Large intestine (tissue), 3 donors: ENCODE measurements around the gene AKIRIN2. TPM values are rescaled to one million over a fixed set of nuclear protein-coding genes. Genes with fewer than 3 reads are reported as not detected.
"Not testable (repeated sequence)": the region's sequence is repeated elsewhere in the genome, so short reads cannot be mapped to it uniquely, and the experiment has no call there.

Experiments
- DNase-seq, 2 donors: peaks; one replicate each; pipeline versions ENCODE4 v3.0.0 to v3.0.0-alpha.2; 2013
- H3K27ac ChIP-seq: one replicate; pipeline ENCODE4 v1.5.1; 2013; ENCODE audit warnings: low read length
- H3K27me3 ChIP-seq: 2 replicates; pipeline ENCODE4 v1.6.1; 2013; ENCODE audit warnings: low read length; ENCODE audit not compliant: control insufficient read depth, insufficient read depth
- H3K36me3 ChIP-seq: 2 replicates; pipeline ENCODE4 v1.6.1; 2013; ENCODE audit warnings: low read length; ENCODE audit not compliant: control insufficient read depth, insufficient read depth
- H3K4me1 ChIP-seq: one replicate; pipeline ENCODE4 v1.6.1; 2013; ENCODE audit warnings: low read length; ENCODE audit not compliant: control insufficient read depth, insufficient read depth
- H3K4me3 ChIP-seq: one replicate; pipeline ENCODE4 v1.5.1; 2013; ENCODE audit warnings: low read length
- H3K9me3 ChIP-seq: one replicate; pipeline ENCODE4 v1.6.1; 2013; ENCODE audit warnings: mild to moderate bottlenecking, low read depth, low read length, moderate library complexity; ENCODE audit not compliant: control insufficient read depth
- WGBS: methylation state at CpG from one replicate; pipeline ENCODE4 v1.1.5; 2013; ENCODE audit warnings: low lambda C conversion rate; ENCODE audit not compliant: insufficient coverage; 5-methylcytosine and 5-hydroxymethylcytosine counted together
- polyA plus RNA-seq: library from polyadenylated mRNA; unstranded; fragments of 120-200 nt; gene quantifications from one replicate; pipeline ENCODE4 v1.2.1, GENCODE V29; 2013

AKIRIN2 gene
- polyA plus RNA-seq, 1 donor, result 60.6 TPM

DNA sequence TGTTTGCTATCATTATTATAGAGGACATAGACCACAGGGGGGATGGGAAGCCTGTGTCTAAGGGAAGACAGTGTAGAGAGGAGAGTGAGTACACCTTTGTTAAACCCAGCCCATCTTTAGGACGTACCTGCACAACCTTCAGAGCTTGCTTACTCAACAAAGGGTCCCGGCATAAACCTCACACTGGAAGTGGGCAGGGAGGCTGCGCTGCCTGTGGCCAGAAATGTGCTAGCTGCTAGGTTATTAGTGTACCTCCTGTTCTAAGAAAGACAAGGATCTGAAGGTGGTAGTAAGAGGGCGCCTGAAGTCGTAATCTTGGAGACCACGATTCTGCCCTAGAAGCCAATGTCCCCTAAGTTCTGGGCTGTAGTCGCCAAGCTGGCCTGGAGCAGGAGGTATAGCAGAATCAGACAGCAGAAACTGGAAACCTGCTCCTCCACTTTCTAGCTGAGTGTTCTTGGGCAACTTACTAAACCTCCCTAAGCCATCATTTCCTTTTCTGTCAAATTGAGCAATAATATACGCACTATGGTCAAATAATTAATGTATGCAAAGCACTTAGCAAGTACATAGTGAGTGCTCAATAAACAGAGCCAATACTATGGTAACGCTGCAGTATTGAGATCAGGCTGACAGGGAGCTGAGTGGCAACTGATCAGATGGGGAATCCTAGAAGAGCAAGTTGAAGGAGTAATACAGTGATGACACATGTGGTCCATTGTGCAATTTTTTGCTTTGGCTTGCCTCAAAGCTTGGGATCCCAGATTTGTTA is 16.8 kb upstream of the AKIRIN2 start:
- no peaks in the 10 kb centered on the region for H3K27me3 ChIP-seq
- H3K4me1 ChIP-seq, result no peaks in the 10 kb centered on the region
- H3K4me3 ChIP-seq, result no peak overlapping the region
- H3K36me3 ChIP-seq, result no peaks in the 10 kb centered on the region
- WGBS, result no CpG with 5 or more reads among the region's 9 CpGs
- no peak for DNase-seq
- no peaks in the 10 kb centered on the region for H3K9me3 ChIP-seq
- H3K27ac ChIP-seq, result no peak overlapping the region

DNA sequence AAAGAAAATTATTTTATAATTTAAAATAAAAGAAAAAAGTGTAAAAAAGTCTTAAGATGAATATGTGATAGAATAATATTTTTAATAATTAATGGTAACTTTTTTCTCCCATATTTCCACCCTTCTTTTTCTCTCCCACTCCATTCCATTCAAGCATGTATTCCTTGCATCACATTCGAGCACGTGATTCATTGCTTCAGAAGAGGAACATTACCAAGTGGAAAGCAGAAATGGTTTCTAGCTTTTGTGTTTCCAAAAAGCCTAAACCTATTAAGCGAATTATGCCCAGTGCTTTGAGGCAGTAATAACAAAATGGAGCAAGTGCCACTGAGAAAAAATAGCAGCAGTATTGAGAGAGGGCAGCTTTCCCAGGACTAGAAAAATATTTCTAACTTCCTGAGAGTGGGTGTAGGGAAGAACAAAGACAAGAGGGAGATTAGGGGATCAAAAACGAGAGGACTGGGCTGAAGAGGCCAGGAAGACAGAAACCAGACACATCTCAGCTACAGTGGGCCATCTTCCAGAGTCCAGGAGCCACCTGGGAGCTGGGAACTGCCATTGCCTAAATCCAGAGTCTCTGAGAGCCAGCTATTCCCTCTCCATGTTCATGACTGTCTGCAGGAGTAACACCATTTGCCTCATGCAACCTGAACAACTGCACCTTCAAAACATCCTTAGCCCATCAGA is 15.0 kb upstream of the AKIRIN2 start:
- no peak overlapping the region for H3K27ac ChIP-seq
- 58% methylated on average over 2 of the region's 4 CpGs for WGBS
- no peaks in the 10 kb centered on the region for H3K4me1 ChIP-seq
- DNase-seq, result peak in 1 of 2 donors; percentile 0
- no peak overlapping the region for H3K4me3 ChIP-seq
- no peaks in the 10 kb centered on the region for H3K9me3 ChIP-seq
- no peaks in the 10 kb centered on the region for H3K27me3 ChIP-seq
- no peaks in the 10 kb centered on the region for H3K36me3 ChIP-seq

DNA sequence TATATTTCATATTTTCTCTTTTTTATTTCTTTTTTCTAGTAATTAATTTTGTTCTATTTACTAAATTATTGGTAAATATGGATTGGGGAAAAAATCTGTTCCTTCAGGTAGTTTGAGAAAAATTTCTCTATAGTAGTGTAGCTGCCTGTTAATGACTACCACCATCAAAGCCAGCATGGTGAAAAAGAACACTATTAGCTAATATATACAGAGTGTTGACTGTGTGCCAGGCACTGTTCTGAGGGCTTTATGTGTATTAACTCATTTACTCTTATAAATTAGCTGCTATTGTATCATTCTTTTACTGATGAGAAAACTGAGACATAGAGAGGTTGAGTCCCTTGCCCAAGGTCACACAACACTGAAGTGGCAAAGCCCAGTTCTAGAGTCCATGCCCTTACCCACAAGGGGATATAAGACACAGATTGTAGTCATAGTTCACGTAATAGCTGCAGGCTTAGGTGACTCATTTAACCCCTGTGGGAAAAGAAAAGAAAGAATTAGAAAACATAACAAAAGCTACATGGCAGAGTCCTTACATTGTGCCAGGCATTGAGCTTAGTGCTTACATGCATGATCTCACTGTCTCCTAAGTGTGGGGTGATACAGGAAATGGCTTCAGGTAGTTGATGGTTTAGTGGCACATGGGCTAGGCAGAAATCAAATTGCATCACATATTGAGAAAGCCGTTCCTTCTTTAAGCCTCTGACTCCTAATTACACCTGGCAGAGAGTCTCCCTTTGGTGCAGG is 12.2 kb upstream of the AKIRIN2 start:
- DNase-seq, result no peak
- Histone ChIP-seq H3K4me1 (no peaks in the 10 kb centered on the region), H3K4me3 (no peak overlapping the region), H3K36me3 (no peaks in the 10 kb centered on the region), H3K27ac (no peak overlapping the region), H3K9me3 (no peaks in the 10 kb centered on the region), H3K27me3 (no peaks in the 10 kb centered on the region)
- WGBS, result no CpG with 5 or more reads among the region's 2 CpGs

DNA sequence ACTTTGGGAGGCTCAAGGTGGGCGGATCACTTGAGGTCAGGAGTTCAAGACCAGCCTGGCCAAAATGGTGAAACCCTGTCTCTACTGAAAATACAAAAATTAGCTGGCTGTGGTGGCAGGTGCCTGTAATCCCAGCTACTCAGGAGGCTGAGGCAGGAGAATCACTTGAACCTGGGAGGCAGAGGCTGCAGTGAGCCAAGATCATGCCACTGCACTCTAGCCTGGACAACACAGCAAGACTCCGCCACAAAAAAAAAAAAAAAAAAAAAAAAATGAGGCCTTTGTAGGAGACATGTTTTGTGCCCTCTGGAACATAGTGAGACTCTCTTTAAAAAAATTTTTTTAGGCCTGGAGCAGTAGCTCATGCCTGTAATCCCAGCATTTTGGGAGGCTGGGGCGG is 10.7 kb upstream of the AKIRIN2 start:
- H3K27me3 ChIP-seq, H3K4me3 ChIP-seq, DNase-seq, H3K9me3 ChIP-seq, H3K27ac ChIP-seq, H3K36me3 ChIP-seq, H3K4me1 ChIP-seq: not testable (repeated sequence)
- WGBS, result no CpG with 5 or more reads among the region's 3 CpGs

DNA sequence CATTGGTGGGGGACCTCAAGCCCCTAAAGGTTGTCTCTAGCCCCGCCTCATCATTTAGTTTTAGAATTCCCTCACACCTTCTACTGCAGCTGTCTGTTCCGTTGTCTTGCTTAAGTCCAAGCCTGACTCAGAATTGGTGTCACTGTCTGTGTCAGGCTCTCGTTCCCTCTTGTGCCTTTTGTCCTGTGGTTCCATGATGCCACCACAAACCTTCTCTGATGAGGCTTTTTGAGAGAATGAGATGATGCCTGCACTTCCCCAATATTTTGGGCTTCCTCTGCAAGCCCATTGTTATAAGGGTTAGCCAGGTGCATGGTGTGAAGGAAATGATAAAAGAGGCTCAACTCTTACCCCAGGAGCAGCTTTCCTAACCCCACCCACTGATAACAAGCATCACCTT is 8.1 kb upstream of the AKIRIN2 start:
- no peaks in the 10 kb centered on the region for H3K27me3 ChIP-seq
- WGBS, result no CpG with 5 or more reads among the region's 3 CpGs
- no peaks in the 10 kb centered on the region for H3K4me1 ChIP-seq
- no peak overlapping the region for H3K27ac ChIP-seq
- H3K36me3 ChIP-seq, result no peaks in the 10 kb centered on the region
- no peak for DNase-seq
- H3K4me3 ChIP-seq, result no peak overlapping the region
- no peaks in the 10 kb centered on the region for H3K9me3 ChIP-seq

DNA sequence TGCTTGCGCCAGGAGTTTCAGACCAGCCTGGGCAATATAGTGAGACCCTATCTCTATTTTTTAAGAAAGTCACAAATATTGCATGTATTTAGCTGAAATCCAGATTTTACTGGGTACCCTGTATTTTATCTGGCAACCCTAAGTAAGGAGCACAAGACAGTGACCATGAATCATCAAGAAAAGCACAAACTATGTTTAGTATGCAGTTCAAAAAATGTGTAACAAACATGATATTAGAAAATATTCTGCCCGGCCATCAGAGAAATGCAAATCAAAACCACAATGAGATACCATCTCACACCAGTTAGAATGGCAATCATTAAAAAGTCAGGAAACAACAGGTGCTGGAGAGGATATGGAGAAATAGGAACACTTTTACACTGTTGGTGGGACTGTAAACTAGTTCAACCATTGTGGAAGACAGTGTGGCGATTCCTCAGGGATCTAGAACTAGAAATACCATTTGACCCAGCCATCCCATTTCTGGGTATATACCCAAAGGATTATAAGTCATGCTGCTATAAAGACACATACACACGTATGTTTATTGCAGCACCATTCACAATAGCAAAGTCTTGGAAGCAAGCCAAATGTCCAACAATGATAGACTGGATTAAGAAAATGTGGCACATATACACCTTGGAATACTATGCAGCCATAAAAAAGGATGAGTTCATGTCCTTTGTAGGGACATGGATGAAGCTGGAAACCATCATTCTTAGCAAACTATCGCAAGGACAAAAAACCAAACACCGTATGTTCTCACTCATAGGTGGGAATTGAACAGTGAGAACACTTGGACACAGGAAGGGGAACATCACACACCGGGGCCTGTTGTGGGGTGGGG is 6.8 kb upstream of the AKIRIN2 start:
- not testable (repeated sequence) for H3K9me3 ChIP-seq, DNase-seq, H3K36me3 ChIP-seq, H3K4me3 ChIP-seq, H3K27ac ChIP-seq, H3K4me1 ChIP-seq, H3K27me3 ChIP-seq
- no CpG with 5 or more reads among the region's 7 CpGs for WGBS

DNA sequence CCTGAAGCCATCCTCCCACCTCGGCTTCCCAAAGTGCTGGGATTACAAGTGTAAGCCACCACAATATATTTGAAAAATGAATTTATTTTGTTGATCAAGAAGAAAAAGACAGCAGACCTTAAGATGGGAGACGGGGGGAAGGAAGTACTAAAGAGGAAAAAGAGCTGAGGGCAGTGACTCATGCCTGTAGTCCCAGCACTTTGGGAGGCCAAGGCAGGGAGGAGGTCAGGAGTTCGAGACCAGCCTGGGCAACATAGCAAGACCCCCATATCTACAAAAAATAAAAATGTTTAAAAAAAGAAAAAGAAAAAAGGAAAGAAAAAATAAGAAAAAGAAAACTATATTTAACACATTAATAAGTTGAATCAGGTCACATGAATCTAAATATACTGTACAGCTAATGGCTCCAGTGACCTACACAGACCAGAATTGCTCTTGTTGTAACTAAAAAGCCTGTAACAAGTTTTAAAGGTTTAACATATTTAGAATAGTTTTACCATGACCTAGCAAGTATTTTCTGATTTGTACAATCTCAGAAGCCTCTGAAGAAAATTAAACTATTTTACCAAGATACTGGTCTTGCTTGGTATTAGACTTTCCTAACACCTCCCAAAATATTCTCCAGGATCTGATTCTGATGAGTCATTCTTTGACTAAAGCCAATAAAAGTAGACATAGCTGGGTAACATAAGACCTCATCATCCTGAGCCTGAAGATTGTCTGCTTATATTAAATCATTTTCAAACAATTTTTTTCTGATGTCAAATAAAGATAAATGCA is 4.3 kb upstream of the AKIRIN2 start:
- Histone ChIP-seq H3K36me3 (no peaks in the 10 kb centered on the region), H3K4me1 (peaks cover 3% of the 10 kb centered on the region), H3K27me3 (no peaks in the 10 kb centered on the region), H3K9me3 (no peaks in the 10 kb centered on the region), H3K4me3 (no peak overlapping the region), H3K27ac (no peak overlapping the region)
- WGBS, result 73% methylated on average over 2 of the region's 3 CpGs
- no peak for DNase-seq

DNA sequence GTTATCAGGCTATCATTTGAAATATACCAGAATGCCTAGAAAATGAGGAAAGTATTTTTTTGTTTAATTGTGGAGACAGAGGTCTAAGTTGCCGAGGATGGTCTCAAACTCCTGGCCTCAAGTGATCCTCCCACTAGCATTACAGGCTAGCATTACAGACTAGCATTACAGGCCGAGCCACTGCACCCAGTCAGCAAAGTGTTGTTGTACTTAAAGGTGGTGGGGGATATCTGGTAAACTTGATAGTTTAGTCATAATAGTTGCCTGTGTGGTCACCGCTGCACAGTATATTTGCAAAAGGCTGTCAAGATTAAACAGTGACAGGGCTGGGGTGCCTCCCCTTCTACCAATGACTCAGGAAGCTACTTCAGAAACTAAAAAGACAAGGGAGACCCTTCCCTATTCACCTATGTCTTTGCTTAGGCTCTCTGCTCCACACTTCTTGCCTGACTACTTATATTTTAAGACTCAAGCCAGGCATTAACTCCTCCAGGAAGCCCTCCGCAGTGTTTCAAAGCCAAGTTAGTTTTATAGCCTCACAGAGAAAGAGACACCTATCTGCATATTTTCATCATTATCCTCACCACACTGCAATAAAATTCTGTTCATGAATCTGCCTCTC is 3.1 kb upstream of the AKIRIN2 start:
- 43% methylated on average over 1 of the region's 4 CpGs for WGBS
- Histone ChIP-seq H3K4me3 (no peak overlapping the region), H3K36me3 (no peaks in the 10 kb centered on the region), H3K27me3 (no peaks in the 10 kb centered on the region), H3K4me1 (peaks cover 3% of the 10 kb centered on the region), H3K9me3 (no peaks in the 10 kb centered on the region), H3K27ac (no peak overlapping the region)
- DNase-seq, result peak in 1 of 2 donors; percentile 19

DNA sequence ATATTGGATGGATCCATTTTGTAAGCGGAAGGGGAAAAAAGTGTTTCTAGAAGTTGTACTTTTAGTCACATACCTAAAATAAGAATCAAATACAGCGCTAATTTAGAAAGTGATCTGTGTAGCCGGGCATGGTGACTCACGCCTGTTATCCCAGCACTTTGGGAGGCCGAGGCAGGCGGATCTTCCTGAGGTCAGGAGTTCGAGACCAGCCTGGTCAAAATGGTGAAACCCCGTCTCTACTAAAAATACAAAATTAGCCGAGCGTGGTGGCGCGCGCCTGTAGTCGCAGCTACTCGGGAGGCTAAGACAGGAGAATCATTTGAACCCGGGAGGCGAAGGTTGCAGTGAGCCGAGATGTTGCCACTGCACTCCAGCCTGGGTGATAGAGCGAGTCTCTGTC is 1.0 kb upstream of the AKIRIN2 start:
- Histone ChIP-seq H3K27ac (peak overlapping the region; percentile 90), H3K4me3 (peak overlapping the region; percentile 93)
- H3K9me3 ChIP-seq, H3K27me3 ChIP-seq, H3K4me1 ChIP-seq, DNase-seq, H3K36me3 ChIP-seq: not testable (repeated sequence)
- WGBS, result no CpG with 5 or more reads among the region's 19 CpGs
